Trophoblast cell (in vitro differentiated cells and primary cell): ENCODE data around the gene GPR84.

Experiments used
- DNase-seq, 2 donors: peaks; one replicate each; pipeline ENCODE4 v3.0.0-alpha.2; 2016
- H2AFZ ChIP-seq: 2 replicates; pipeline ENCODE4 v1.6.1; 2013; ENCODE audit warnings: low read length, moderate library complexity, mild to moderate bottlenecking; ENCODE audit not compliant: insufficient read depth, poor library complexity
- H2AK5ac ChIP-seq: 2 replicates; pipeline ENCODE4 v1.6.1; 2013; ENCODE audit warnings: mild to moderate bottlenecking, low read length
- H2BK120ac ChIP-seq: 2 replicates; pipeline ENCODE4 v1.6.1; 2013; ENCODE audit warnings: low read length, mild to moderate bottlenecking, moderate library complexity; ENCODE audit not compliant: insufficient read depth, poor library complexity
- H2BK12ac ChIP-seq: 2 replicates; pipeline ENCODE4 v1.6.1; 2013; ENCODE audit warnings: mild to moderate bottlenecking, low read length, moderate library complexity
- H2BK5ac ChIP-seq: 2 replicates; pipeline ENCODE4 v1.6.1; 2013; ENCODE audit warnings: low read length, low read depth, moderate library complexity, mild to moderate bottlenecking; ENCODE audit not compliant: poor library complexity
- H3K14ac ChIP-seq: 2 replicates; pipeline ENCODE4 v1.6.1; 2013; ENCODE audit warnings: mild to moderate bottlenecking, low read length
- H3K18ac ChIP-seq: 2 replicates; pipeline ENCODE4 v1.6.1; 2013; ENCODE audit warnings: mild to moderate bottlenecking, low read length
- H3K23ac ChIP-seq: 2 replicates; pipeline ENCODE4 v1.6.1; 2013; ENCODE audit warnings: low read length
- H3K27ac ChIP-seq: 2 replicates; pipeline ENCODE4 v1.5.1; 2013; ENCODE audit warnings: low read depth, mild to moderate bottlenecking, inconsistent platforms, low read length, moderate library complexity
- H3K27me3 ChIP-seq: 2 replicates; pipeline ENCODE4 v1.6.1; 2013; ENCODE audit warnings: inconsistent platforms, mild to moderate bottlenecking, low read length, moderate library complexity; ENCODE audit not compliant: insufficient read depth
- H3K36me3 ChIP-seq, 2 experiments: 1 replicate in 1 of 2; 2 replicates in 1 of 2; pipeline ENCODE4 v1.6.1; 2013; ENCODE audit warnings: low read length in 2 of 2, mild to moderate bottlenecking in 2 of 2, moderate library complexity in 1 of 2; ENCODE audit not compliant: insufficient read depth in 2 of 2, control insufficient read depth in 1 of 2
- H3K4ac ChIP-seq: 2 replicates; pipeline ENCODE4 v1.6.1; 2013; ENCODE audit warnings: low read depth, mild to moderate bottlenecking, low read length, moderate library complexity
- H3K4me1 ChIP-seq, 2 experiments: 1 replicate in 1 of 2; 2 replicates in 1 of 2; pipeline ENCODE4 v1.6.1; 2013; ENCODE audit warnings: low read length in 2 of 2, mild to moderate bottlenecking in 2 of 2, moderate library complexity in 1 of 2; ENCODE audit not compliant: insufficient read depth in 2 of 2, control insufficient read depth in 1 of 2
- H3K4me2 ChIP-seq: 2 replicates; pipeline ENCODE4 v1.6.1; 2013; ENCODE audit warnings: inconsistent platforms, mild to moderate bottlenecking, low read length, moderate library complexity
- H3K4me3 ChIP-seq: 2 replicates; pipeline ENCODE4 v1.5.1; 2013; ENCODE audit warnings: mild to moderate bottlenecking, low read depth, low read length, inconsistent platforms
- H3K79me1 ChIP-seq: one replicate; pipeline ENCODE4 v1.6.1; 2013; ENCODE audit warnings: low read length
- H3K79me2 ChIP-seq: 2 replicates; pipeline ENCODE4 v1.6.1; 2013; ENCODE audit warnings: low read length, mild to moderate bottlenecking; ENCODE audit not compliant: control insufficient read depth, insufficient read depth, poor library complexity
- H3K9ac ChIP-seq: 2 replicates; pipeline ENCODE4 v1.6.1; 2013; ENCODE audit warnings: mild to moderate bottlenecking, low read length
- H3K9me3 ChIP-seq: 2 replicates; pipeline ENCODE4 v1.6.1; 2013; ENCODE audit warnings: low read depth, mild to moderate bottlenecking, control low read depth, inconsistent platforms, low read length; ENCODE audit not compliant: insufficient read depth
- H4K12ac ChIP-seq: 2 replicates; pipeline ENCODE4 v1.6.1; 2013; ENCODE audit warnings: low read depth, mild to moderate bottlenecking, low read length, moderate library complexity
- H4K8ac ChIP-seq: 2 replicates; pipeline ENCODE4 v1.6.1; 2013; ENCODE audit warnings: low read depth, mild to moderate bottlenecking, low read length, moderate library complexity
- H4K91ac ChIP-seq: one replicate; pipeline ENCODE4 v1.6.1; 2013; ENCODE audit warnings: low read depth, mild to moderate bottlenecking, low read length, moderate library complexity
- WGBS: extraction: QIAGEN DNeasy Blood & Tissue Kit; methylation state at CpG from one replicate; pipeline ENCODE4 v1.1.7; 2013; ENCODE audit warnings: missing lambda C conversion rate; ENCODE audit not compliant: insufficient read length, insufficient coverage; ENCODE audit errors: extremely low coverage; 5-methylcytosine and 5-hydroxymethylcytosine counted together

The GPR84 gene

GRCh38 chr12:54398218-54398617, 33.9 kb upstream of the GPR84 start:
- H2AFZ ChIP-seq = no peak overlapping the region
- H3K36me3 ChIP-seq = peaks cover 58 to 67% of the 10 kb centered on the region in 2 experiments
- no peaks in the 10 kb centered on the region for H3K27me3 ChIP-seq
- no peak overlapping the region for H3K23ac ChIP-seq
- no peak overlapping the region for H3K18ac ChIP-seq
- H3K4ac ChIP-seq = no peak overlapping the region
- H4K12ac ChIP-seq = no peak overlapping the region
- no peak overlapping the region for H4K8ac ChIP-seq
- H3K27ac ChIP-seq = no peak overlapping the region
- no peak overlapping the region for H2BK120ac ChIP-seq
- H2AK5ac ChIP-seq = no peak overlapping the region
- H3K4me1 ChIP-seq = no peaks in the 10 kb centered on the region
- no CpG with 5 or more reads among the region's 2 CpGs for WGBS
- H3K79me2 ChIP-seq = no peaks in the 10 kb centered on the region
- no peak for DNase-seq
- no peaks in the 10 kb centered on the region for H3K79me1 ChIP-seq
- H3K14ac ChIP-seq = no peak overlapping the region
- no peak overlapping the region for H2BK12ac ChIP-seq
- H3K9ac ChIP-seq = no peak overlapping the region
- H3K9me3 ChIP-seq = no peaks in the 10 kb centered on the region
- H2BK5ac ChIP-seq = no peak overlapping the region
- no peak overlapping the region for H3K4me2 ChIP-seq
- H3K4me3 ChIP-seq = no peak overlapping the region
- no peak overlapping the region for H4K91ac ChIP-seq

GRCh38 chr12:54397157-54397556, 32.9 kb upstream of the GPR84 start:
- Histone ChIP-seq H3K79me2 (no peaks in the 10 kb centered on the region), H3K4me3 (peak overlapping the region; percentile 3), H2BK5ac (no peak overlapping the region), H3K79me1 (no peaks in the 10 kb centered on the region), H3K4me1 (peaks cover 0 to 2% of the 10 kb centered on the region in 2 experiments), H4K12ac (no peak overlapping the region), H4K8ac (no peak overlapping the region), H4K91ac (no peak overlapping the region), H3K9ac (no peak overlapping the region), H2AFZ (no peak overlapping the region), H2BK120ac (no peak overlapping the region), H3K14ac (no peak overlapping the region), H3K27ac (no peak overlapping the region), H3K36me3 (peaks cover 51 to 61% of the 10 kb centered on the region in 2 experiments), H3K4me2 (no peak overlapping the region), H3K27me3 (no peaks in the 10 kb centered on the region), H3K23ac (no peak overlapping the region), H3K18ac (no peak overlapping the region), H3K9me3 (no peaks in the 10 kb centered on the region), H2BK12ac (no peak overlapping the region), H2AK5ac (no peak overlapping the region), H3K4ac (no peak overlapping the region)
- DNase-seq = no peak
- no CpG with 5 or more reads among the region's 1 CpG for WGBS

DNA sequence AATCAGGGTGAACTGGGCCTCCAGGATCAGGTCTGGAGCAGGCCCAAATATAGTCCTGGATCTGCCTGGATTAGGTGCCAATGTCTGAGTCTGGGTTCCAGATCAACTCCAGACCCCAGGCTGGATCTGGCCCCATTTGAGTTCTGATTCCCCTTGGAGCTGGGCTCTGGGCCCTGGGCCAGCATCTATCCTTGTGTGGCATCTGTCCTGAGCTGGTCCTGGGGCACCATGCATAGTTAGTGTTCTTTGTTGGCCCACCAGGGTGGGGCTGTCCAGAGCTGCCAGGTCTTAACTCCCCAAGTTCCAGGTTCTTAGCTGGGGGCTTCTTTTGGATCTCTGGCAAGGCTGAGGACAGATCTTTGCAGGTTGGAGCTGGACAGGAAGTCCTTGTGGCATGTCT, 31.3 kb upstream of the GPR84 start:
- Histone ChIP-seq H2BK12ac (no peak overlapping the region), H3K9ac (no peak overlapping the region), H3K14ac (no peak overlapping the region), H2AFZ (no peak overlapping the region), H3K79me2 (peaks cover 4% of the 10 kb centered on the region), H3K4me3 (no peak overlapping the region), H3K4me2 (no peak overlapping the region), H3K9me3 (no peaks in the 10 kb centered on the region), H3K18ac (no peak overlapping the region), H2BK5ac (no peak overlapping the region), H3K36me3 (peaks cover 35 to 45% of the 10 kb centered on the region in 2 experiments), H3K23ac (no peak overlapping the region), H4K91ac (no peak overlapping the region), H3K27me3 (no peaks in the 10 kb centered on the region), H3K4ac (no peak overlapping the region), H4K12ac (no peak overlapping the region), H2BK120ac (no peak overlapping the region), H3K79me1 (peaks cover 5% of the 10 kb centered on the region), H4K8ac (no peak overlapping the region), H3K4me1 (peaks cover 0 to 9% of the 10 kb centered on the region in 2 experiments), H3K27ac (no peak overlapping the region), H2AK5ac (no peak overlapping the region)
- DNase-seq = no peak

- no peak overlapping the region for H3K4me2 ChIP-seq
- H4K91ac ChIP-seq = no peak overlapping the region
- no peak overlapping the region for H2AK5ac ChIP-seq
- no peak overlapping the region for H2BK12ac ChIP-seq
- H3K4ac ChIP-seq = no peak overlapping the region
- no peaks in the 10 kb centered on the region for H3K9me3 ChIP-seq
- no peak overlapping the region for H3K23ac ChIP-seq
- peaks cover 34 to 41% of the 10 kb centered on the region in 2 experiments for H3K36me3 ChIP-seq
- H2AFZ ChIP-seq = no peak overlapping the region
- no peak overlapping the region for H2BK5ac ChIP-seq
- H3K9ac ChIP-seq = no peak overlapping the region
- no peak overlapping the region for H2BK120ac ChIP-seq
- no CpG with 5 or more reads among the region's 1 CpG for WGBS
- peaks cover 4 to 13% of the 10 kb centered on the region in 2 experiments for H3K4me1 ChIP-seq
- H3K79me2 ChIP-seq = peaks cover 7% of the 10 kb centered on the region
- H3K79me1 ChIP-seq = peaks cover 9% of the 10 kb centered on the region
- H4K12ac ChIP-seq = no peak overlapping the region
- no peak overlapping the region for H3K18ac ChIP-seq
- H3K27me3 ChIP-seq = no peaks in the 10 kb centered on the region
- H3K14ac ChIP-seq = no peak overlapping the region
- H3K27ac ChIP-seq = no peak overlapping the region
- no peak for DNase-seq
- H4K8ac ChIP-seq = no peak overlapping the region
- H3K4me3 ChIP-seq = no peak overlapping the region
Observed at GRCh38 chr12:54394986-54395385, 30.7 kb upstream of the GPR84 start.
